CD4-positive, alpha-beta T cell (primary cell): Measurements from ENCODE around the gene LECT2. TPM values are rescaled to one million over a fixed set of nuclear protein-coding genes. Genes with fewer than 3 reads are reported as not detected.

Experiments
- ATAC-seq: fragments of 200-7000 bp; cut with Tn5 transposase; one replicate; pipeline ENCODE4 v1.10.0; 2022; ENCODE audit warnings: mild to moderate bottlenecking; ENCODE audit not compliant: poor library complexity
- CTCF ChIA-PET: fragments of 350-600 bp; sonication (Branson Sonifier 250); formaldehyde crosslinking; loops from one replicate; lab custom pipeline; 2021; ENCODE audit warnings: antibody characterized with exemption, inconsistent platforms; lab: Charles Lee
- POLR2A ChIA-PET: fragments of 350-600 bp; sonication (Branson Sonifier 250); formaldehyde crosslinking; loops from one replicate; lab custom pipeline; 2021; ENCODE audit warnings: antibody characterized with exemption, inconsistent platforms; lab: Charles Lee
- DNase-seq, 14 experiments: peaks; one replicate each; pipeline ENCODE4 v3.0.0-alpha.2; 2013 to 2020; ENCODE audit warnings: mixed read lengths in 2 of 14
- H3K27ac ChIP-seq, 2 donors: one replicate each; pipeline versions ENCODE4 v1.5.1 to v1.7.0; 2013; ENCODE audit warnings: low read length in 2 of 2, low read depth in 1 of 2, mild to moderate bottlenecking in 1 of 2
- H3K27me3 ChIP-seq, 2 experiments: 1 replicate in 1 of 2; 2 replicates in 1 of 2; pipeline versions ENCODE4 v1.6.1 to v1.7.0; 2013; ENCODE audit warnings: low read length in 2 of 2, control low read depth in 1 of 2, mild to moderate bottlenecking in 1 of 2, moderate library complexity in 1 of 2; ENCODE audit not compliant: insufficient read depth in 2 of 2, control insufficient read depth in 1 of 2
- H3K36me3 ChIP-seq: one replicate; pipeline ENCODE4 v1.6.1; 2013; ENCODE audit warnings: low read length, control low read depth; ENCODE audit not compliant: insufficient read depth
- H3K4me1 ChIP-seq: one replicate; pipeline ENCODE4 v1.6.1; 2013; ENCODE audit warnings: low read length, control low read depth; ENCODE audit not compliant: insufficient read depth
- H3K4me3 ChIP-seq: one replicate; pipeline ENCODE4 v1.5.1; 2013; ENCODE audit warnings: mild to moderate bottlenecking, low read length, moderate library complexity
- H3K9me3 ChIP-seq, 2 experiments: 1 replicate in 1 of 2; 2 replicates in 1 of 2; pipeline versions ENCODE4 v1.6.1 to v1.7.0; 2013; ENCODE audit warnings: low read length in 2 of 2, mild to moderate bottlenecking in 2 of 2, control low read depth in 1 of 2, moderate library complexity in 1 of 2; ENCODE audit not compliant: control insufficient read depth in 1 of 2, insufficient read depth in 1 of 2
- H3K27ac Mint-ChIP-seq: one replicate; pipeline ENCODE4 v1.8.0; 2020; ENCODE audit warnings: mixed read lengths
- H3K27me3 Mint-ChIP-seq: one replicate; pipeline ENCODE4 v1.8.0; 2021; ENCODE audit warnings: mixed read lengths
- H3K36me3 Mint-ChIP-seq: one replicate; pipeline ENCODE4 v1.8.0; 2021; ENCODE audit warnings: low read depth, mixed read lengths
- H3K4me1 Mint-ChIP-seq: one replicate; pipeline ENCODE4 v1.8.0; 2021; ENCODE audit warnings: low read depth, mixed read lengths
- H3K4me3 Mint-ChIP-seq: one replicate; pipeline ENCODE4 v1.8.0; 2020; ENCODE audit warnings: mild to moderate bottlenecking, mixed read lengths
- H3K9me3 Mint-ChIP-seq: one replicate; pipeline ENCODE4 v1.8.0; 2020; ENCODE audit warnings: mixed read lengths
- intact Hi-C, 2 experiments: fragments of 100-400 bp; cut with DNase I in 1 of 2; cut with micrococcal nuclease in 1 of 2; formaldehyde crosslinking; loops; one replicate each; pipeline versions ENCODE4 v1.15.1 to v1.9.0; 2023 to 2025; cut with DNase I, micrococcal nuclease
- total RNA-seq, 174 experiments: library from RNA in 2 of 174; stranded (reverse) in 2 of 174; gene quantifications; one replicate each; pipeline ENCODE4 v1.2.3 and lab custom pipeline; 2021 to 2026
- TF ChIP-seq, protein P1 (sequence below): fragments of 200-600 bp; IDR thresholded peaks from one replicate; pipeline ENCODE4 v1.8.0; 2022; ENCODE audit warnings: antibody characterized with exemption, mild to moderate bottlenecking

Gene LECT2
- total RNA-seq, 2 experiments from 2014 or later = not detected

DNA sequence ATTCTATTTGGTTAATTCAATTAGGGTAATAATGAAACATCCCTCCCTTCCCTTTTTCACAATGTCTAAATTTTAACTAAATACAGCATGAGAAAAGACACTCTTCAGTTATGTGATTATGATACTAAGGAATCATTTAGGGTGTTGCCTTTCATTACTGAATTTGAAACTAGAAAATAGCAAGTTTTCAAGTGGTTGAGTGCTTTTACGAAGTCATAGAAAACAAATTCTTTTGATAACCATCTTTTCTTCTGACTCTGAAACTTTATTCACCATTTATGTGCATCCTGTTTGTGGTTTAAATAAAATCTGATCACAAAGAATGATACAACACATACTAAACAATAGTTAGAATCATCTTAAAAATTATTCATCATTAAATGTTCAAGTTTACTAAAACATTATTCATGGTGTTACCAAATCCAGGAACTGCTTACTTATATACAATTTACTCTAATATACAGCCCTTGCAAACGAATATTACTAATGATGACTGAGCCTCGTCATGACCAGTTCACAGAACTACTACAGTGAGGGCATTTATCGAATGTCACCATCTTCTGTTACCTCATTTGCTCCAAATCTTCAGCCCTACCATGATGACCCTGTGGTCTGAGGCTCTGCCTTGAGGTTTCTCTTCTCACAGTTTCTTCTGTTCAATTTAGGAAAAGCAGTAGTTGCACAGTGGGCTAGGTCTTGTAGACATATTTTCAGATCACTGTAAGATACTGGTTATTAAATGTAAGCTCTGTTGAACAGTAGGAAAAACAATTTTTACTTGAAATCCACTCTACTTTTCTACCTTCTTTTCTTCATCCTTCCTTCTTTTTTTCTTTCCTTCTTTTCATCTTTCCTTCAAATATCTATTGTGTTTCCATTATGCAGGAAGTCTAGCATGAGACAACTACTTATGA is 40.8 kb downstream of the LECT2 start:
- ChIA-PET POLR2A (no interaction called here), CTCF (no interaction called here)
- H3K36me3 Mint-ChIP-seq = no peaks in the 10 kb centered on the region
- DNase-seq = peak in 1 of 14 experiments; percentile 8
- peaks cover 66% of the 10 kb centered on the region for H3K27me3 Mint-ChIP-seq
- no peak overlapping the region for H3K4me3 Mint-ChIP-seq
- H3K9me3 Mint-ChIP-seq = no peaks in the 10 kb centered on the region
- TF ChIP-seq, protein P1, sequence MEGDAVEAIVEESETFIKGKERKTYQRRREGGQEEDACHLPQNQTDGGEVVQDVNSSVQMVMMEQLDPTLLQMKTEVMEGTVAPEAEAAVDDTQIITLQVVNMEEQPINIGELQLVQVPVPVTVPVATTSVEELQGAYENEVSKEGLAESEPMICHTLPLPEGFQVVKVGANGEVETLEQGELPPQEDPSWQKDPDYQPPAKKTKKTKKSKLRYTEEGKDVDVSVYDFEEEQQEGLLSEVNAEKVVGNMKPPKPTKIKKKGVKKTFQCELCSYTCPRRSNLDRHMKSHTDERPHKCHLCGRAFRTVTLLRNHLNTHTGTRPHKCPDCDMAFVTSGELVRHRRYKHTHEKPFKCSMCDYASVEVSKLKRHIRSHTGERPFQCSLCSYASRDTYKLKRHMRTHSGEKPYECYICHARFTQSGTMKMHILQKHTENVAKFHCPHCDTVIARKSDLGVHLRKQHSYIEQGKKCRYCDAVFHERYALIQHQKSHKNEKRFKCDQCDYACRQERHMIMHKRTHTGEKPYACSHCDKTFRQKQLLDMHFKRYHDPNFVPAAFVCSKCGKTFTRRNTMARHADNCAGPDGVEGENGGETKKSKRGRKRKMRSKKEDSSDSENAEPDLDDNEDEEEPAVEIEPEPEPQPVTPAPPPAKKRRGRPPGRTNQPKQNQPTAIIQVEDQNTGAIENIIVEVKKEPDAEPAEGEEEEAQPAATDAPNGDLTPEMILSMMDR = no peak
- H3K27ac ChIP-seq = no peak overlapping the region
- no peaks in the 10 kb centered on the region for H3K4me1 ChIP-seq
- intact Hi-C loops = no loop called here
- H3K27ac Mint-ChIP-seq = no peak overlapping the region
- H3K4me3 ChIP-seq = no peak overlapping the region
- no peaks in the 10 kb centered on the region for H3K9me3 ChIP-seq
- ATAC-seq = no peak
- no peaks in the 10 kb centered on the region for H3K4me1 Mint-ChIP-seq
- peaks cover 0 to 8% of the 10 kb centered on the region in 2 experiments for H3K27me3 ChIP-seq
- H3K36me3 ChIP-seq = no peaks in the 10 kb centered on the region

DNA sequence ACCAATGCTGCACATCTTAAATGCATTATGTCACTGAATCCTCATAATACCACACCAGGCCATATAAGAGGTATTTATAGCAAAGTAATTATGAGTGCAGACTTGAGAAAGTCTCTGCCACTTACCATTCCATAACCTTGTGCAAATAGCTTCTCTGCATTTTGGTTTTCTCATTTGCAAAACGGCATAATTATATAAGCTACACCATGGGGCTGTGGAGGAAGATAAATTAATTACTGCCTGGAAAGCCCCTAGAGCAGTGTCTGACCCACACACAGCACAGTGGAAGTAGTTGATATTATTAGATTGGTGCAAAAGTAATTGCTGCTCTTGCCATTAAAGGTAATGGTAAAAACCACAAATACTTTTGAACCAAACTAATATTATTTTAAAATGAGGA is 49.6 kb downstream of the LECT2 start:
- ChIA-PET POLR2A (no interaction called here), CTCF (no interaction called here)
- Histone ChIP-seq H3K4me1 (no peaks in the 10 kb centered on the region), H3K4me3 (no peak overlapping the region), H3K27me3 (peaks cover 0 to 4% of the 10 kb centered on the region in 2 experiments), H3K27ac (no peak overlapping the region), H3K9me3 (no peaks in the 10 kb centered on the region), H3K36me3 (no peaks in the 10 kb centered on the region)
- H3K9me3 Mint-ChIP-seq = no peaks in the 10 kb centered on the region
- DNase-seq = no peak
- intact Hi-C loops = no loop called here
- H3K4me3 Mint-ChIP-seq = no peak overlapping the region
- TF ChIP-seq, protein P1 = no peak
- no peaks in the 10 kb centered on the region for H3K36me3 Mint-ChIP-seq
- ATAC-seq = no peak
- H3K27me3 Mint-ChIP-seq = peaks cover 47% of the 10 kb centered on the region
- no peak overlapping the region for H3K27ac Mint-ChIP-seq
- no peaks in the 10 kb centered on the region for H3K4me1 Mint-ChIP-seq

GRCh38 chr5:135901633-135902032 is 53.1 kb downstream of the LECT2 start:
- Histone ChIP-seq H3K4me1 (no peaks in the 10 kb centered on the region), H3K9me3 (no peaks in the 10 kb centered on the region), H3K27me3 (peaks cover 0 to 3% of the 10 kb centered on the region in 2 experiments), H3K36me3 (no peaks in the 10 kb centered on the region), H3K4me3 (no peak overlapping the region), H3K27ac (no peak overlapping the region)
- TF ChIP-seq, protein P1 = no peak
- Mint-ChIP-seq H3K4me3 (no peak overlapping the region), H3K9me3 (no peaks in the 10 kb centered on the region), H3K36me3 (no peaks in the 10 kb centered on the region), H3K27ac (no peak overlapping the region), H3K4me1 (no peaks in the 10 kb centered on the region), H3K27me3 (peaks cover 43% of the 10 kb centered on the region)
- ATAC-seq = no peak
- ChIA-PET CTCF (no interaction called here), POLR2A (no interaction called here)
- intact Hi-C loops = no loop called here
- no peak for DNase-seq
